Adipocyte (in vitro differentiated cells): ENCODE data around the gene RGS19.

Source experiments
- DNase-seq: peaks from one replicate; pipeline ENCODE4 v3.0.0-alpha.2; 2015; ENCODE audit warnings: low read depth
- H3K27me3 ChIP-seq: replicated peaks from 2 replicates; pipeline ENCODE4 v1.7.0; 2013; ENCODE audit warnings: mild to moderate bottlenecking, low read length, moderate library complexity; ENCODE audit not compliant: control insufficient read depth, insufficient read depth
- H3K36me3 ChIP-seq: 2 replicates; pipeline ENCODE4 v1.7.0; 2013; ENCODE audit warnings: low read length, mild to moderate bottlenecking, moderate library complexity; ENCODE audit not compliant: control insufficient read depth, insufficient read depth, severe bottlenecking
- H3K4me1 ChIP-seq: 2 replicates; pipeline ENCODE4 v1.7.0; 2013; ENCODE audit warnings: mild to moderate bottlenecking, low read length, moderate library complexity; ENCODE audit not compliant: control insufficient read depth, insufficient read depth
- H3K4me3 ChIP-seq: 2 replicates; pipeline ENCODE4 v1.7.0; 2013; ENCODE audit warnings: mild to moderate bottlenecking, low read length, moderate library complexity
- H3K9ac ChIP-seq: 2 replicates; pipeline ENCODE4 v1.7.0; 2013; ENCODE audit warnings: mild to moderate bottlenecking, low read length, moderate library complexity
- H3K9me3 ChIP-seq: 2 replicates; pipeline ENCODE4 v1.7.0; 2013; ENCODE audit warnings: mild to moderate bottlenecking, low read length, moderate library complexity; ENCODE audit not compliant: control insufficient read depth

The RGS19 gene

GRCh38 chr20:64099880-64100565 is 20.7 kb upstream of the RGS19 start:
- no peaks in the 10 kb centered on the region for H3K4me1 ChIP-seq
- no peaks in the 10 kb centered on the region for H3K36me3 ChIP-seq
- H3K9me3 ChIP-seq, result no peaks in the 10 kb centered on the region
- no peak for DNase-seq
- H3K9ac ChIP-seq, result no peak overlapping the region
- peaks cover 49% of the 10 kb centered on the region for H3K27me3 ChIP-seq
- no peak overlapping the region for H3K4me3 ChIP-seq

- no peak for DNase-seq
- no peaks in the 10 kb centered on the region for H3K4me1 ChIP-seq
- H3K27me3 ChIP-seq, result peaks cover 45% of the 10 kb centered on the region
- no peaks in the 10 kb centered on the region for H3K36me3 ChIP-seq
- no peaks in the 10 kb centered on the region for H3K9me3 ChIP-seq
- no peak overlapping the region for H3K4me3 ChIP-seq
- H3K9ac ChIP-seq, result no peak overlapping the region
Measured at GRCh38 chr20:64099086-64099786, 19.9 kb upstream of the RGS19 start.

- Histone ChIP-seq H3K9ac (no peak overlapping the region), H3K9me3 (no peaks in the 10 kb centered on the region), H3K27me3 (peaks cover 40% of the 10 kb centered on the region), H3K36me3 (no peaks in the 10 kb centered on the region), H3K4me1 (no peaks in the 10 kb centered on the region), H3K4me3 (no peak overlapping the region)
- DNase-seq, result no peak
Measured at GRCh38 chr20:64098471-64099013, 19.2 kb upstream of the RGS19 start.

- Histone ChIP-seq H3K9me3 (no peaks in the 10 kb centered on the region), H3K4me3 (no peak overlapping the region), H3K9ac (no peak overlapping the region), H3K4me1 (no peaks in the 10 kb centered on the region), H3K27me3 (peaks cover 31% of the 10 kb centered on the region), H3K36me3 (no peaks in the 10 kb centered on the region)
- DNase-seq, result no peak
Measured at GRCh38 chr20:64096535-64096934, 17.2 kb upstream of the RGS19 start.

- H3K27me3 ChIP-seq, result peaks cover 25% of the 10 kb centered on the region
- no peak overlapping the region for H3K4me3 ChIP-seq
- no peak for DNase-seq
Measured at GRCh38 chr20:64095927-64096326, 16.6 kb upstream of the RGS19 start.

GRCh38 chr20:64095455-64095854 is 16.1 kb upstream of the RGS19 start:
- H3K36me3 ChIP-seq, result no peaks in the 10 kb centered on the region
- no peak overlapping the region for H3K9ac ChIP-seq
- no peaks in the 10 kb centered on the region for H3K4me1 ChIP-seq
- H3K4me3 ChIP-seq, result no peak overlapping the region
- DNase-seq, result no peak
- H3K27me3 ChIP-seq, result peaks cover 20% of the 10 kb centered on the region
- H3K9me3 ChIP-seq, result no peaks in the 10 kb centered on the region

More at GRCh38 chr20:64095927-64096326, 16.6 kb upstream of the RGS19 start:
- no peaks in the 10 kb centered on the region for H3K36me3 ChIP-seq
- H3K9ac ChIP-seq, result no peak overlapping the region
- no peaks in the 10 kb centered on the region for H3K4me1 ChIP-seq
- no peaks in the 10 kb centered on the region for H3K9me3 ChIP-seq

- peaks cover 25% of the 10 kb centered on the region for H3K27me3 ChIP-seq
- no peaks in the 10 kb centered on the region for H3K4me1 ChIP-seq
- no peak overlapping the region for H3K9ac ChIP-seq
- H3K9me3 ChIP-seq, result no peaks in the 10 kb centered on the region
- no peak for DNase-seq
- H3K4me3 ChIP-seq, result no peak overlapping the region
- no peaks in the 10 kb centered on the region for H3K36me3 ChIP-seq
Measured at GRCh38 chr20:64093013-64093503, 13.7 kb upstream of the RGS19 start.

- no peak overlapping the region for H3K9ac ChIP-seq
- H3K36me3 ChIP-seq, result no peaks in the 10 kb centered on the region
- H3K9me3 ChIP-seq, result no peaks in the 10 kb centered on the region
- H3K27me3 ChIP-seq, result peaks cover 31% of the 10 kb centered on the region
- no peak for DNase-seq
- H3K4me1 ChIP-seq, result no peaks in the 10 kb centered on the region
- no peak overlapping the region for H3K4me3 ChIP-seq
Measured at GRCh38 chr20:64092258-64093012, 13.1 kb upstream of the RGS19 start.

- no peak for DNase-seq
- no peaks in the 10 kb centered on the region for H3K4me1 ChIP-seq
- H3K4me3 ChIP-seq, result no peak overlapping the region
- no peaks in the 10 kb centered on the region for H3K36me3 ChIP-seq
- no peaks in the 10 kb centered on the region for H3K9me3 ChIP-seq
- peaks cover 32% of the 10 kb centered on the region for H3K27me3 ChIP-seq
- H3K9ac ChIP-seq, result no peak overlapping the region
Measured at GRCh38 chr20:64091770-64092169, 12.5 kb upstream of the RGS19 start.

GRCh38 chr20:64091340-64091739 is 12.0 kb upstream of the RGS19 start:
- DNase-seq, result no peak
- Histone ChIP-seq H3K36me3 (no peaks in the 10 kb centered on the region), H3K9me3 (no peaks in the 10 kb centered on the region), H3K9ac (no peak overlapping the region), H3K4me1 (no peaks in the 10 kb centered on the region), H3K4me3 (no peak overlapping the region), H3K27me3 (peaks cover 32% of the 10 kb centered on the region)

GRCh38 chr20:64090165-64090564 is 10.8 kb upstream of the RGS19 start:
- no peak for DNase-seq
- Histone ChIP-seq H3K9ac (no peak overlapping the region), H3K27me3 (peaks cover 37% of the 10 kb centered on the region), H3K4me1 (no peaks in the 10 kb centered on the region), H3K36me3 (no peaks in the 10 kb centered on the region), H3K9me3 (no peaks in the 10 kb centered on the region), H3K4me3 (no peak overlapping the region)
